Right renal pelvis (tissue), 4 donors: ENCODE results near the gene PLOD2. TPM values are rescaled to one million over a fixed set of nuclear protein-coding genes. Genes with fewer than 3 reads are reported as not detected.

Source experiments
- DNase-seq, 4 donors: peaks; one replicate each; pipeline ENCODE4 v3.0.0-alpha.2; 2013; ENCODE audit warnings: low read depth in 4 of 4, low spot score in 3 of 4, missing footprints in 1 of 4
- polyA plus RNA-seq, 4 donors: library from polyadenylated mRNA; unstranded; fragments of 120-200 nt; gene quantifications; one replicate each; pipeline ENCODE4 v1.2.1, GENCODE V29; 2013; ENCODE audit not compliant: insufficient read length in 4 of 4

The PLOD2 gene
- polyA plus RNA-seq, 4 donors, result 174 to 194 (median 187) TPM

GRCh38 chr3:146104068-146104467 is 56.9 kb downstream of the PLOD2 start:
- DNase-seq, result no peak

GRCh38 chr3:146102885-146103284 is 58.1 kb downstream of the PLOD2 start:
- no peak for DNase-seq

GRCh38 chr3:146101538-146101937 is 59.4 kb downstream of the PLOD2 start:
- no peak for DNase-seq

- no peak for DNase-seq
Measured at GRCh38 chr3:146100825-146101444, 60.0 kb downstream of the PLOD2 start.

- no peak for DNase-seq
Measured at GRCh38 chr3:146100180-146100579, 60.8 kb downstream of the PLOD2 start.

- DNase-seq, result no peak
Measured at GRCh38 chr3:146099316-146099715, 61.7 kb downstream of the PLOD2 start.

GRCh38 chr3:146093896-146094295 is 67.1 kb downstream of the PLOD2 start:
- DNase-seq, result no peak

GRCh38 chr3:146092230-146092629 is 68.8 kb downstream of the PLOD2 start:
- DNase-seq, result no peak

GRCh38 chr3:146091397-146091796 is 69.6 kb downstream of the PLOD2 start:
- DNase-seq, result no peak

- no peak for DNase-seq
Measured at GRCh38 chr3:146090521-146090920, 70.5 kb downstream of the PLOD2 start.

GRCh38 chr3:146088840-146089239 is 72.1 kb downstream of the PLOD2 start:
- DNase-seq, result no peak

- no peak for DNase-seq
Measured at GRCh38 chr3:146087116-146087515, 73.9 kb downstream of the PLOD2 start.

GRCh38 chr3:146086211-146086610 is 74.8 kb downstream of the PLOD2 start:
- no peak for DNase-seq

GRCh38 chr3:146085678-146086077 is 75.3 kb downstream of the PLOD2 start:
- DNase-seq, result no peak

- no peak for DNase-seq
Measured at GRCh38 chr3:146080578-146080977, 80.4 kb downstream of the PLOD2 start.

GRCh38 chr3:146078031-146078430 is 83.0 kb downstream of the PLOD2 start:
- DNase-seq, result no peak

GRCh38 chr3:146077181-146077580 is 83.8 kb downstream of the PLOD2 start:
- no peak for DNase-seq

- no peak for DNase-seq
Measured at GRCh38 chr3:146072824-146073223, 88.2 kb downstream of the PLOD2 start.

GRCh38 chr3:146072061-146072460 is 88.9 kb downstream of the PLOD2 start:
- no peak for DNase-seq

- DNase-seq, result no peak
Measured at GRCh38 chr3:146071632-146072031, 89.4 kb downstream of the PLOD2 start.

- DNase-seq, result no peak
Measured at GRCh38 chr3:146067048-146067447, 93.9 kb downstream of the PLOD2 start.

GRCh38 chr3:146065573-146066006 is 95.4 kb downstream of the PLOD2 start:
- peak; percentile 51 to 61 (median 56) for DNase-seq

- DNase-seq, result no peak
Measured at GRCh38 chr3:146058241-146058640, 102.7 kb downstream of the PLOD2 start.
